Liver (tissue), 3 donors: ENCODE measurements around the gene PIGH.

Source experiments
- EGR1 ChIP-seq, 2 donors: IDR thresholded peaks; 2 replicates each; pipeline ENCODE4 v1.6.1; 2016 to 2018; ENCODE audit warnings: antibody characterized with exemption in 2 of 2, low read depth in 2 of 2
- RAD21 ChIP-seq, 2 donors: IDR thresholded peaks; 2 replicates each; pipeline ENCODE4 v1.6.1; 2016; ENCODE audit warnings: antibody characterized with exemption in 2 of 2, mild to moderate bottlenecking in 2 of 2
- YY1 ChIP-seq: IDR thresholded peaks from 2 replicates; pipeline ENCODE4 v1.6.1; 2016; ENCODE audit warnings: antibody characterized with exemption, mild to moderate bottlenecking
- TF ChIP-seq, protein P1 (sequence below): fragments of 150-350 bp; IDR thresholded peaks from 2 replicates; pipeline ENCODE4 v1.5.1; 2017; ENCODE audit warnings: improper control_type of control experiment, low read depth, low read length; ENCODE audit not compliant: missing input control
- TF ChIP-seq, protein P2 (sequence below): IDR thresholded peaks from 2 replicates; pipeline ENCODE4 v1.6.1; 2016; ENCODE audit warnings: antibody characterized with exemption
- TF ChIP-seq, protein P3 (sequence below): IDR thresholded peaks from 2 replicates; pipeline ENCODE4 v1.6.1; 2016; ENCODE audit warnings: antibody characterized with exemption, mild to moderate bottlenecking
- TF ChIP-seq, protein P4 (sequence below): IDR thresholded peaks from 2 replicates; pipeline ENCODE4 v1.6.1; 2016; ENCODE audit warnings: antibody characterized with exemption
- donor health status: healthy.
- donor health status: healthy.

- TF ChIP-seq YY1 (no peak), EGR1 (IDR thresholded peaks at IDR 0.05; ENCODE audit: low read depth in 2 of 2) (no peak), RAD21 (IDR thresholded peaks at IDR 0.05) (no peak)
- TF ChIP-seq, protein P1, sequence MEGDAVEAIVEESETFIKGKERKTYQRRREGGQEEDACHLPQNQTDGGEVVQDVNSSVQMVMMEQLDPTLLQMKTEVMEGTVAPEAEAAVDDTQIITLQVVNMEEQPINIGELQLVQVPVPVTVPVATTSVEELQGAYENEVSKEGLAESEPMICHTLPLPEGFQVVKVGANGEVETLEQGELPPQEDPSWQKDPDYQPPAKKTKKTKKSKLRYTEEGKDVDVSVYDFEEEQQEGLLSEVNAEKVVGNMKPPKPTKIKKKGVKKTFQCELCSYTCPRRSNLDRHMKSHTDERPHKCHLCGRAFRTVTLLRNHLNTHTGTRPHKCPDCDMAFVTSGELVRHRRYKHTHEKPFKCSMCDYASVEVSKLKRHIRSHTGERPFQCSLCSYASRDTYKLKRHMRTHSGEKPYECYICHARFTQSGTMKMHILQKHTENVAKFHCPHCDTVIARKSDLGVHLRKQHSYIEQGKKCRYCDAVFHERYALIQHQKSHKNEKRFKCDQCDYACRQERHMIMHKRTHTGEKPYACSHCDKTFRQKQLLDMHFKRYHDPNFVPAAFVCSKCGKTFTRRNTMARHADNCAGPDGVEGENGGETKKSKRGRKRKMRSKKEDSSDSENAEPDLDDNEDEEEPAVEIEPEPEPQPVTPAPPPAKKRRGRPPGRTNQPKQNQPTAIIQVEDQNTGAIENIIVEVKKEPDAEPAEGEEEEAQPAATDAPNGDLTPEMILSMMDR: no peak
- TF ChIP-seq, protein P2, sequence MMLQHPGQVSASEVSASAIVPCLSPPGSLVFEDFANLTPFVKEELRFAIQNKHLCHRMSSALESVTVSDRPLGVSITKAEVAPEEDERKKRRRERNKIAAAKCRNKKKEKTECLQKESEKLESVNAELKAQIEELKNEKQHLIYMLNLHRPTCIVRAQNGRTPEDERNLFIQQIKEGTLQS: no peak
- TF ChIP-seq, protein P3, sequence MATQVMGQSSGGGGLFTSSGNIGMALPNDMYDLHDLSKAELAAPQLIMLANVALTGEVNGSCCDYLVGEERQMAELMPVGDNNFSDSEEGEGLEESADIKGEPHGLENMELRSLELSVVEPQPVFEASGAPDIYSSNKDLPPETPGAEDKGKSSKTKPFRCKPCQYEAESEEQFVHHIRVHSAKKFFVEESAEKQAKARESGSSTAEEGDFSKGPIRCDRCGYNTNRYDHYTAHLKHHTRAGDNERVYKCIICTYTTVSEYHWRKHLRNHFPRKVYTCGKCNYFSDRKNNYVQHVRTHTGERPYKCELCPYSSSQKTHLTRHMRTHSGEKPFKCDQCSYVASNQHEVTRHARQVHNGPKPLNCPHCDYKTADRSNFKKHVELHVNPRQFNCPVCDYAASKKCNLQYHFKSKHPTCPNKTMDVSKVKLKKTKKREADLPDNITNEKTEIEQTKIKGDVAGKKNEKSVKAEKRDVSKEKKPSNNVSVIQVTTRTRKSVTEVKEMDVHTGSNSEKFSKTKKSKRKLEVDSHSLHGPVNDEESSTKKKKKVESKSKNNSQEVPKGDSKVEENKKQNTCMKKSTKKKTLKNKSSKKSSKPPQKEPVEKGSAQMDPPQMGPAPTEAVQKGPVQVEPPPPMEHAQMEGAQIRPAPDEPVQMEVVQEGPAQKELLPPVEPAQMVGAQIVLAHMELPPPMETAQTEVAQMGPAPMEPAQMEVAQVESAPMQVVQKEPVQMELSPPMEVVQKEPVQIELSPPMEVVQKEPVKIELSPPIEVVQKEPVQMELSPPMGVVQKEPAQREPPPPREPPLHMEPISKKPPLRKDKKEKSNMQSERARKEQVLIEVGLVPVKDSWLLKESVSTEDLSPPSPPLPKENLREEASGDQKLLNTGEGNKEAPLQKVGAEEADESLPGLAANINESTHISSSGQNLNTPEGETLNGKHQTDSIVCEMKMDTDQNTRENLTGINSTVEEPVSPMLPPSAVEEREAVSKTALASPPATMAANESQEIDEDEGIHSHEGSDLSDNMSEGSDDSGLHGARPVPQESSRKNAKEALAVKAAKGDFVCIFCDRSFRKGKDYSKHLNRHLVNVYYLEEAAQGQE: no peak
- TF ChIP-seq, protein P4, sequence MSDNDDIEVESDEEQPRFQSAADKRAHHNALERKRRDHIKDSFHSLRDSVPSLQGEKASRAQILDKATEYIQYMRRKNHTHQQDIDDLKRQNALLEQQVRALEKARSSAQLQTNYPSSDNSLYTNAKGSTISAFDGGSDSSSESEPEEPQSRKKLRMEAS: no peak
These were observed 30.9 kb downstream of the PIGH start for GRCh38 chr14:67569011-67569650.
